GM21423 (cell line): ENCODE data around the gene HS3ST5.
"Not testable (repeated sequence)": the region's sequence is repeated elsewhere in the genome, so short reads cannot be mapped to it uniquely, and the experiment has no call there.

ENCODE experiments used
- ATAC-seq: cut with Tn5 transposase; IDR thresholded peaks from one replicate; pipeline ENCODE4 v1.9.1; 2021; ENCODE audit warnings: mild to moderate bottlenecking, moderate library complexity; ENCODE audit not compliant: unreplicated experiment

The HS3ST5 gene

DNA sequence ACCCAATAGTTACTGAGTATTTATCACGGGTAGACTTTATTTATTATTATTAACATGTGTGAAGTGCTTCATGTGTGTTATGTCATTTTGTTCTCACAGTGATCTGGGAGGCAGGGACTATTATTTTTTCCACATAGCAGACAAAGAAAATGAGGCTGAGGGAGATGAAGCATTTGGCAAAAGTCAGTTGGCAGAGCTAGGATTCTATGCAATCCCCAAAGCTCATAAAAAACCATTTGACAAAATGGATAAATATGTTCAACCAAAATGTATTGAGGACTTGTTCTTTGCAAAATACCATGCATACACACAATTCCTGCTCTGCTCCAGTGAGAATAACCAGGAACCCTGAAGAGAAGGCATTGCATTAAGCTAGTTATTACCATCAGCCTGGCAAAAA is 184.4 kb downstream of the HS3ST5 start:
- no peak for ATAC-seq

- ATAC-seq: no peak
These were observed 185.0 kb downstream of the HS3ST5 start for GRCh38 chr6:114157848-114158247.

GRCh38 chr6:114155763-114156162 is 187.1 kb downstream of the HS3ST5 start:
- no peak for ATAC-seq

DNA sequence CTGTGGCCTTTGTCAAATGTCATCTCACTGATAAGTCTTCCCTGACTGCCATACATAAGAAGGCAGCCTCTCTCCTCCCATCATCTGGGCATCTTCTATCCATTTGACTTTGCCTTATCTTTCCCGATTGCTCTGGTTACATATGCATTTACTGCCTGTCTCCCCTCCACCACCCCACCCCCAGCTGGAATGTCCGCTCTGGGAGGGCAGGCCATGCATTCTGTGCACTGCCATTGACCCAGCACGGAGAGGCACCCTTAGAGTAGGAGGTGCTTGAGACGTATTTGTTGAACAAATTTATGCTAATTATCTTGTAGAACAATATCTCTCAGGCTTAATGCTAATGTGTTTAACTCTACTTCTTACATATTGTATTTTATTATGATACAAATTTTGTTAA is 188.0 kb downstream of the HS3ST5 start:
- ATAC-seq: no peak

DNA sequence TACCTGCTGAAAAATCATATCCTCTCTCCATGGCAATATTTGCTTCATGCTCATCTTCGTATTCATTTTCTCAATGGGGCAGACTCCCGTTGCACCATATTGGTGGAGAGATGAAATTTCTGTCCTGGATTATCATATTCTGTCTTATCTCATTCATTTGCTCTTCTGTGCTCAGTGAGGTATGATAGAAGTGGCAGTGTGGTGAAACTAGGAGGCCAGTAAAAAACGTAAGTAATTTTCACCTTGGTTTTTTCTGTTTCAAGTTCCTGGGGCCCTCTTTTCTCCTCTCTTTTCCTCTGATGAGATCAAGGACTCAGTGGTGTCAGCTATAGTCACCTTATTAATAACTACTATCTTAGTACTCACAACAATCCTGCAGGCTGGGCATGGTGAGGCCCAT is 189.4 kb downstream of the HS3ST5 start:
- ATAC-seq: no peak

DNA sequence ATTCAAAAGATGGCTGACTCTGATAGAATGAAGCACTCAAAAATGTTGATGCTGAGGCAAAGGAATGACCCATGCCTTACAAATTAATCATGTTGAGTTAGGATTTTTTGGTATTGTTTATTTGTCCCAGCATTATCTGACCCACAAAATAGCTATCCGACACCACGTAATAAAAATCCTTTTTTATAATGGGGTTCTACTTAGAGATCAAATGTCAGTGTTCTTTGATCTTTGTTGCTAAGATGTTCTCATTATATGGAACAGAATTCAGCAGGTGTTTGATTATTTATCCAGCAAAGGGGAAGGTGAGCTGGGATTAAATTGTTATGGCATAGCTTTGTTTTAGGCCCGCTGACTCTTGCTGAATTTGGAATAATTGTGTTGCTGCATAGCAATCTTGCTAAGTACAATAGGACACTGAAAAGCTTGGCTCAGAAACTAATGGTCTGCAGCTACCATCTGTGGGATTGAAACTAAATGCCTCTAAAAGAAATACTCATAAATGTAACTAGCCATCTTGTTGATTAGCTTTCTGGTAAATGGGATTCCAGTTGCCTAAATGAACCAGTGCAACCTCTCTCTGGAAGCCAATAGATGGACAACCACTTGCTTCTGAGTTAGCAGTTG is 191.6 kb downstream of the HS3ST5 start:
- no peak for ATAC-seq

DNA sequence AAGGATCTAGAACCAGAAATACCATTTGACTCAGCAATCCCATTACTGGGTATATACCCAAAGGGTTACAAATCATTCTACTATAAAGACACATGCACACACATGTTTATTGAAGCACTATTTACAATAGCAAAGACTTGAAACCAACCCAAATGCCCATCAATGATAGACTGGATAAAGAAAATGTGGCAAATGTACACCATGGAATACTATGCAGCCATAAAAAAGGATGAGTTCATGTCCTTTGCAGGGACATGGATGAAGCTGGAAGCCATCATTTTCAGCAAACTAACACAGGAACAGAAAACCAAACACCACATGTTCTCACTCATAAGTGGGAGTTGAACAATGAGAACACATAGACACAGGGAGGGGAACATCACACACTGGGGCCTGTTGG is 193.6 kb downstream of the HS3ST5 start:
- not testable (repeated sequence) for ATAC-seq

DNA sequence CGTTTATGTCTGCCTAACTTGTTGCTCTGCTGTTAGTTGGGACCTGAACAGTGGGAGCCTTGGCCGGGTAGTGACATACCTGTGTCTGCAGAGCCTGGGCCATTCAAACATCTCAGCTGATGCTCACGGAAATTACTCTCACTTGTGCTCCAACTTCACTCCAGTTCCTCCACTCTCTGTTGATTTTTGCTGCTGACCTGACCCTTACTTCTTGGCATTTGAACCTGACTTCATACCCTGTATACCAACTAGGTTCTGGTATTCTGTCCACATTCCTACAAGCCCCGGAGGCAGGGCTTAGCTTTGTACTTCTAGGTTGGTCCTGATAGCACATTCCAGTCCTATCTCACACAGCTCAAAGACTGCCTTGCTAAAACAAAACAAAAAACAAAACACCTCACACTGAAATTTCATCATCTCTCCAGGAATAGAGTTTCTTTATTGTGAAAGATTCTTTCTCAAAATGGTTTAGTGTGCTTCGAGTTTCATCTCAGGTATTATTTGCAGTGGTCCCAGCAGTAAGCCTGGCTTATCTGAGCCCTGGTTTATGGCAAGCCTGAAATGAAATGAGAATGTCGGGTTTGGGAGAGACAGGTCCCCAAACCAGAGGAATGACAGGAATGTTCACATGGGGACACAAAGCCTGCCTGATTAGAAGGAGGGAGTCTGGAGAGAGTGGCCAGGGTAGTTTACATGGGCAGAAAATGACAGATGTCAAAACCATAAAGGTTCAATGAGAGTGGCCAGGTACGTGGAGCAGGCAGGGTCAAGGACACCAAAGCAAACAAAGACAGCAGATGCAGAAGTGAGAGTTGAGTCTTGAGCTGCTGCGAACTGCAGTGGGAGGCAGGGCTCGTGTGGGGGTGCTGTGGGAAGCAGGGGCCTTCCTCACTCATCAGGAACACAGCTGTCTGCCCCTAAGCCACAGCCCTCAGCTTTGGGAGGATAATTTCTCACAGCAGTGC is 197.7 kb downstream of the HS3ST5 start:
- no peak for ATAC-seq

DNA sequence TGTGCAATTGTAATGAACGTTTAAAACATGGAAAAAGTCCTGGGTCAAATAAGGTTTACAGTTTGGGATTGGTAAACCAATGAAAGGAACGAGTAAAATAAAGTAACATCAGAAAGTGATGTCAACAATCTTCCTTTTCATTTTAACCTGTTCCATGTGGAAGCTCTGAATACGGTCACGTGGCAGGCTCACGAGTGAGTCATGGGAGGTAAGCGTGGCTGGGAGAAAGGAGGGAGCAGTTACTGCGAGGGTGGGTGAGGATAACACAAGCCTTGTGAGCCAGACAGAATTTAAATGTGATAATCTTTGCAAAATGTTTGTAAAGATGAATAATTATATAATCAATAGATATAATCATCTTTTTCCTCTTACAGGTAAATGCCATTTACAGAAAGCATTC is 200.6 kb downstream of the HS3ST5 start:
- no peak for ATAC-seq

DNA sequence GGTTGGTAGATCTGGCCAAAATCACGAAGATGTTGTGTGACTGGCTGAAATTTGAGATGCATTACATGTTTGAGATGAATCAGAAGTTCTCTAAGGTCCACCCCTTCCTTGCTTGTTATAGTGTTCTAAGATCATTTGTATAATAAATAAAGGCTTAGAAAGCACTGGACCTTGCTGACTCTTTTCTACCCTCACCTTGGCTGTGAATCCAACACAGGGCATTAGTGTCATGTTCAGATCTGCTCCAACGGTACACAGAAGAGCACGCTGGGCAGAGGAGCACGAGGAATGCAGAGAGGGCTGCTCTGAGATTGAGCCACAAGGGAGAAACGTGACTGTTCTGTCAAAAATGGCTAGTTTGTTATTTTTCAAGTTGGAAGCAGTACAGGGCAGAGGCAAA is 202.4 kb downstream of the HS3ST5 start:
- no peak for ATAC-seq

DNA sequence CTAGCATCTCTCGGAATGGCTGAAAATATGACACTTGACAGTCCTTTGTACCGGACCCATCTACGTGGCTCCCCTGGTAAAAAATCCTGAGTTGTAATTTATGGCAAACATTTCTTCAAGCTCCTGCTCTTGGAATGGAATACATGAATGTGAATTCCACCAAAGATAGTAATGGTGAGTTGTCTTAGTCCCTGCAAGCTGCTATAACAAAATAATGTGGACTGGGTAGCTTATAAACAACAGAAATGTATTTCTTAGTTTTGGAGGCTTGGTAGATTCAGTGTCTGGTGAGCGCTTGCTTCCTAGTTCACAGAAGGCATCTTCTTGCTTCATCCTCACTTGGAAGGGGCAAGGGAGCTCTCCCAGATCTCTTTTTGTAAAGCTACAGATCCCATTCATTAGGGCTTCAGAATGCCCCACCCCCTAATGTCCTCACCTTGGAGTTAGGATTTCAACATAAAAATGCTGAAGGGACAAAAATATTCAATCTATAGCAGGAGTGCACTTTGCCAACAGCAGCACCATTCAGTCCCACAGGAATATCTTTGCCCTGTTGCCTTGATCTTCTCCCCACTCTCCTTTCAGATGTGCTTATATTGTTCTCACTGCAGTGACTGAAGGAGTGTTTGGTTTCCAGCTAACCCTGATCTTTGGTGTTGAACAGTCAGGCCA is 204.1 kb downstream of the HS3ST5 start:
- no peak for ATAC-seq

DNA sequence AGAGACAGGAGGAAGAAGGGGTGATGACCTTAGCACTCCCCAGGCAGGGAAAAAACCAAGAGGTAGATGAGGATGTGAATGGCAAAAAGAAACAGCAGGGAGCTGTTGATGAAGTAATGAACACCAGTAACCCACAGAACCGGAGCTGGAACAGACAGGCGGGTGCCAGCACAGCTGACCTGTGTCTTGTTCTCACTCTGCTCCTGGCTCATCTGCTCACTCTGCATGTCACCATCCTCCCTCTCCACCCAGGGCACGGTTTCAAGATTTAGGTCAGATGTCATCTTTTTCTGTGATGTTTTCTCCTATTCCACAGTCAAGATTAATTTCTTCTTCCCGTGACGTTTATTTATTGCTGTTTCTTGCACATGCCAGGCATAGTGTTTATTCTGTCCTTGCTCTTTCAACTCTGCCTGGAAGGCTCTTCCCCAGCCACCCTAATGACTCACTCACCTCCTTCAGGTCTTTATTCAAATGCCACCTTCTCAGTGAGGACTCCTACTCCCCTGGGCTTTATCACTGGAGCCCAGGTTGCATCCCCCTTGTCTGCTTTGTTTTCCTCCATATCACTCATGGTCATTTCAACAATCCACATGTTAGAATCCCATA is 207.4 kb downstream of the HS3ST5 start:
- ATAC-seq: no peak

DNA sequence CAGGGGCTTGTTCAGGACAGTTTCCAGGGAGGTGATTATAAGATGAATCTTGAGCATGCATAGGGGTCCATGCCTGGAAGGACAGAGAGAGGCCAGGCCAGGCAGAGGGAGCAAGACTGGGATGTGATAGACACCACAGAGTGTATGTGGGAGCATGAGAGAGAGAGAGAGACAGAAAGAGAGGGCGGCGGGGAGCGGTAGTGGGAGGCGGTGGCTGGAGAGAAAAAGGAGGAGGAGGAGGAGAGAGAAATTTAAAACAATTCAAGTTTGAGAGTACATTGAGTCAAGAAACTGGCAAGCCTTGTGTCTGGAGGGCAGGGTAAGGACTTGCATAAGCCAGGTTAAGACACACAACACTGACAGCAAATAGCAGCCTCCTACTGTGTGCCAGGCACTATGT is 209.0 kb downstream of the HS3ST5 start:
- ATAC-seq: no peak

DNA sequence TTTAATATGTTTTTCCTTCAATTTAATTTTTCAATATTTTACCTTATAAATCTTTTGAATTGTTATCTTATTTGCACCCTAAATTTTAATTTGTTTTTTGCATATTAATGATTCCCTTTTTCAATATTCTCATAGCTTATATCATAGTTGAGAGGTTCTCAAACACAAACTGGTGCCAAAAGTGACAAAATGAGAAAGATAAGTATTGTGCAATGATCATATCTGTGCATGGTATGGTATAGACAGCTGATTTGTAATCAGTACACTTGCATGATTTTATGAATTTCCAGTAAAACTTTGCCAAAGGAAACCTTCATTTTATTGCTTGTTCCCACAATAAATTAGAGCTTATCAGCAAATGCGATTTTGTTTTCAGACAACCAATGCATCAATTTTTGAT is 210.9 kb downstream of the HS3ST5 start:
- ATAC-seq: no peak

DNA sequence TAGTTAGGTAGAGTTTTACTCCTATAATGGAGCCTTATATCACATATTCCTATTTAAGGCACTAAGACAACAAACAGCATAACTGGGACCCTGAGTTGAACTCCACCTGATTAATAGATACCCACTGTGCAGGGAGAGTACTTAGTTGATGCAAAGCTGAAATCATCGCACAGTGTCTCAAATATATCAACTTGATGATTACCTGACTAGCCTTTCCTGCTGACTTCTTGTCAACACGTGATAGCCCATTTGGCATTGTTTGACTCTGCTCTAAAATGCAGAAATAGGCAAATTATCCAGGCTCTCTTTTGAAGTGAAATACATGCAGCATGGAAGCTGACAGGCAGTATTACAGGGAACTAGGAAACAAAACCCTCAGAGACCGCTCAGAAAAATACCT is 217.2 kb downstream of the HS3ST5 start:
- no peak for ATAC-seq

DNA sequence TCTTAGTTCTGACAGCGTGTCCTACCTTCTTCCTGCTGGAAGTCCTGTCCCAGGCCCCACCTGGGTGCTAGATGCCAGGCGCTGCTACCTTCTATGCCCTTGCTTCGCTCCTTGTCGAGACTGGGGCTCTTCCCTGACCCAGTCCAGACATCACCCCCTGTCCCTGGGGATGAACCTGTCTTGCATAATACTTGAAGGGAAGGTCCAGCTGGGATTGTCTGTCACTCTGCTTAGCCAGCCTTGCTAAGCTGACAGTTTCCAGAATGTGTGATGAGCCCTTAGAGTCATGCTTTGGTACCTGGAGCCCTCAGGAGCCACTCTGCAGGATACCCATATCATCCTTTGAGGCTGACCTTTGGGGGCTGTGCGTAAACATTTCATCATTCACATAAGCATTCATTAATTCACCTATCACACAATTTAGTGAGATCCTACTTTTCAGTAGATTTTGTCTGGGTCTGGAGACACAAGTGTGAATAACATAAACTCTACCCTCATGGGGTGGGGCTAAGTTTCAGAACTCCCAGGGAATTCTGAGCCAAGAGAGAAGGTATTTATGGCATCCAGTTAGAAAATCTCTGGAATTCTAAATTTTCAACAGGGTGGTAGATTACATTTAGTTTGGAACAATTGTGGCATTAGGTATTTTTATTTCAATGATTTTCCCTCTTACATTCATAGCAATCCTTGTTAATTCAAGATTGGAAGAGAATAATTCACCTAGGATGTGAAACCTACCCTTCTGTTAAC is 220.7 kb downstream of the HS3ST5 start:
- ATAC-seq: no peak

DNA sequence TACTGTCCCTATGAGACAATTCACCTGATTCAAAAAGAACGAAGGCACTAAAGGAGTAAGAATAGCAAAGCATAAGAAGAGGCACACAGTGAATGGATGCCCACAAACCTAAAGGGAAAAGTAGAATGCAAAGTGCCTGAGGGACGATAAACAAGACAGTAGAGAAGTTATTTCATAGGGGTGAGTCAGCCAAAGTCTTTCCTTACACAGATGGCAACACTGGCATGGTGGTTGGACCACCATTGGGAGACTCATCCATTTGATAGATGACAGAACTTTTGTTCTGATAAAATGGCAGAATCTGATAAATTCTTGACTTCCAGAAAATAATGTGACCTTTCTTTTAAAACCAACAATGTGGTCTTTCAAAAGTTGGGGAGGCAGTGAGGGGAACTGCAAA is 223.8 kb downstream of the HS3ST5 start:
- no peak for ATAC-seq

DNA sequence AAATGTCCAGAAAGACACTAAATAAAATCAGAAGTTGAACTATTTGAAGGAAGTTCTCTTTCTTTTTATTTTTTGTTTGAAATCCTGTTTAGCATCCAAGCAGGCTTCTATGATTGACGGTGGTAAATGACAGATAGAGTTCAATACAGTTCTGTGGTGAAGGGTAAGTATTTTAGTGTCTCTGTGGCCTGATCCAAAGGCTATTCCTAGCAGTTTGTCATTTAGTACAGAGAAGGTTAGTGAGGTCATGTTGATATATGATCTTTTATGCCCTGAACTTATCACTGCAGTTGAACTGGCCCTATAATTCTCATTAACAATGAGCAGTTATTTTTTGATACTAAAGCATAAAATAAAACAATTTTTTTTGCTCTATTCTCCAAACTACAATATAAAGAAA is 227.2 kb downstream of the HS3ST5 start:
- no peak for ATAC-seq

DNA sequence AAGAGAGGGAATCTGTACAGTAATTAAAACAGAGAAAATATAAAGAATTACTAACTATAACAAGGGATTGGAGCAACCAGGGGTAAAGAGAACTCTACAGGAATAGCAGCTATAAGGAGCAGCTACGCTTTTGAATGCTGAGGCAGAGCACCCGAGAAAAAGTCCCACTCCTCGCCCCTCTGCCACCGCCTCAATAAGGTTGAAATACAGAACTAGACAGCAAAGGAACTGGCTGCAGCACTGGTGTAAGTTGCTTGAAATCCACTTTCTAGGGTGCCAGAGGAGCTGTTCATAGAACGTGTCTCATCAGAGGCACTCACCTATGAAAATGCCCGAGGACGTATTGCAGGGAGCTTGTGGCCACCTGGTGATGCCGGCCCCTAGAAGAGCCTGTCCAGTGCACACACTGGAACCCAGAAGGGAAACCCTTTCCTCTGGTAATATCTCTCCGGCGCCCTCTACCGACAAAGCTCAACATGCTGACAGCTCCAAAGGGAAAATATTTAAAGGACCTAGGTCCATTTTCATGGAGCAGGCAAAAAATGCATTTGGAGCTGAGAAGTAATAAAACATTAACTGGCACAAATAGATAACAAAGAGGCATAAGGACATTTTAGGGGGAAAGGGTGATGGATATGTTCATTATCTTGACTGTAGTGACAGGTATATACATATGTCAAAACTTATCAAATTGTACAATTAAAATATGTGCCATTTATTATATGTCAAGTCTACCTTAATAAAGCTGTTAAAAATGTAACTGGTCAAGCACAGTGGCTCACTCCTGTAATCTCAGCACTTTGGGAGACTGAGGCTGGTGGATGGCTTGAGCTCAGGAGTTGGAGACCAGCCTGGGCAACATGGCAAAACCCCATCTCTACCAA is 234.5 kb downstream of the HS3ST5 start:
- no peak for ATAC-seq

DNA sequence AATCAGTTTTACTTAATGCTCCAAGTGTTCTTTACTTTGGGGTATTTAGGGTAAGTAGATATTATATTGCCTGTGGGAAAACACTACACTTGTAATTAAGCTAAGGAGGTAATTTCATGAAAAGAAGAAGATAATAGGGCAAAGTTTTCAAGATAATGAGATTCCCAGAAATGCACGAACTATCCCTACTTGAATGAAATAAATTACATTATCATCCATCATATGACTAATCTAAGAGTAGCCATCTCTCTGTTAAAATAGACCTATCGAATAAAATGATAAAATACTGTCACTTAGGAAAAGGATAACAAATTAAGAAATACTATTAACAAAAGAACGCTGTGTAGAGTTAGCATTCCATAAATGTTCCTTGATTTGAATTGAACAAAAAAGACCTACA is 236.8 kb downstream of the HS3ST5 start:
- ATAC-seq: no peak
